IPS DF 19.7 (cell line): Measurements from ENCODE around the gene IGFBPL1.
"Not testable (repeated sequence)": the region's sequence is repeated elsewhere in the genome, so short reads cannot be mapped to it uniquely, and the experiment has no call there.

ENCODE experiments used
- DNase-seq: peaks from one replicate; pipeline ENCODE4 v3.0.0-alpha.2; 2013; ENCODE audit warnings: low read depth, low spot score

Gene IGFBPL1, protein sequence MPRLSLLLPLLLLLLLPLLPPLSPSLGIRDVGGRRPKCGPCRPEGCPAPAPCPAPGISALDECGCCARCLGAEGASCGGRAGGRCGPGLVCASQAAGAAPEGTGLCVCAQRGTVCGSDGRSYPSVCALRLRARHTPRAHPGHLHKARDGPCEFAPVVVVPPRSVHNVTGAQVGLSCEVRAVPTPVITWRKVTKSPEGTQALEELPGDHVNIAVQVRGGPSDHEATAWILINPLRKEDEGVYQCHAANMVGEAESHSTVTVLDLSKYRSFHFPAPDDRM

DNA sequence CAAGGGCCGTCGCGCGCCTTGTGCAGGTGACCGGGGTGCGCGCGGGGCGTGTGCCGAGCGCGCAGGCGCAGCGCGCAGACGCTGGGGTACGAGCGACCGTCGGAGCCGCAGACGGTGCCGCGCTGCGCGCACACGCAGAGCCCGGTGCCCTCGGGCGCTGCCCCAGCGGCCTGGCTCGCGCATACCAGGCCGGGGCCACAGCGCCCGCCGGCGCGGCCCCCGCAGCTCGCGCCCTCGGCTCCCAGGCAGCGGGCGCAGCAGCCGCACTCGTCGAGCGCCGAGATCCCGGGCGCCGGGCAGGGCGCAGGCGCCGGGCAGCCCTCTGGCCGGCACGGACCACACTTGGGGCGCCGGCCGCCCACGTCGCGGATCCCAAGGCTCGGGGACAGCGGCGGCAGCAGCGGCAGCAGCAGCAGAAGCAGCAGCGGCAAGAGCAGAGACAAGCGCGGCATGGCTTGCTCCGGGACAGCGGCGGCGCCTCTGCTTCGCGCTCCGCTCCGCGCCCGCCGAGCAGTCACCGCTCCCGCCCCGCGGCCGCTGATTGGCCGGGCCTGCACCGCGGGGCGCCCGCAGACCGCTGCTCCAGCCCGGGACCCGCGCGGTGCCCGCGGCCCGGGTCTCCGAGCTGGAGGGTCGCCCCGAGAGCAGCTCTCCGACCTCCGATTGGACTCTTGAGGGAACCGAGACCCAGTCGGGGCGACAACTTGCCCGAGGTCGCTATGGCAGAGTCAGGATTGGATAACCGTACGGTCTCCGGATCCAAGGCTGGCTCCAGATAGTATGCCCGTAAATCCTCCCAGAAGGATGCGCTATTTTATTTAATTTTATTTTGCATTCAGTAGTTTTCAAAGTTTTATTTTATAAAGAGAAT, at the start of gene IGFBPL1:
TSS of gene IGFBPL1 (minus strand) at position 482 of the 871 bp plus-strand sequence. CDS start at position 452, 30 bp downstream.
- DNase-seq, result no peak

DNA sequence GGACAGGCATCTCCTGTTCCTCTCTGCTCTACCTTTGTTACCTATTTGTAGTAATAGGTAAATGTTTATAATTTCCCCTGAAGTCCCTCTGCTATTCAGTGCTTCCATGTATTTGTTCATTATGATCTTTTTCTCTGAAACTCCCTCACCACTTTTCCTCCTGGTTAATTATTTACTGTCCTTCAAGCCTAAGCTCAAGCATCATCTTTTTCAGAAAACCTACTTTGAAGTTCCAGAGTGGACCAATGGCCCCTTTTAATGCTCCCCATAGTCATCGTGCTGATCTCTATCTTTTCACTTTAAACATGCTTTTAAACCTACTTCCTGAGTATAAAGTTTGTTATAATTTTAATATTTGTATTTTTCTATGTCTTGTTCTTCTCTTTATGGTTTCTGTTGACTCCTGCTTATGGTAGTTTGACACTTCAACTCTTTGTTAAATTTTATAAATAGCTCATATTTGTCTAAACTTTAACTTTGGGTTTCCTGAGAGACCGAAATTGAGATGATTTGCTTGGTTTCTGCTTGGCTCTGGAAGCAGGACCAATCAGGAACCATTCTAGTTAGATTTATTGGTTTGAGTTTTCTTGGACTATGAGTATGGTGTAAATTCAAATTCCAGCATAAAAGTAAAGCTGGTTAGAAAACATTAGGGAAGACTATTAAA, 48.5 kb upstream of the IGFBPL1 start:
- DNase-seq, result not testable (repeated sequence)

DNA sequence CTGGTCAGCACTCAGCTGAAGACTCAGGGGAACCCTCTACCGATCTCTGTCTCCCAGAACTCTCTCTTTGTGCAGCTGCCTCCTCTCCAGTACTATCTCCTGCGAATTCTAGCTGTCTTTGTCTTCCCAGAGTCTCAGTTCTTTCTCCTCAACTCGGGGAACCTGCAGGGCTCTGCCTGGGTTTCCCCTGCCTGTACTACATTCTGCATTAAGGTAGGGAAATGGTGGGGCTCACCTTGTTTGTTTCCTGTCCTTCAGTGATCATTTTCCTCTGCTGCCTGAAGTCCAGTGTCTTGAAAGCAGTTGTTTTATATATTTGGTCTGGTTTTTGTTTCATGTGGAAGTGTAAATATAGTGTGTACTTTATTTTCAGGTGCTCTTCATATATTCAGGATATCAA, 43.1 kb upstream of the IGFBPL1 start:
- DNase-seq, result no peak

GRCh38 chr9:38453835-38454234, 29.6 kb upstream of the IGFBPL1 start:
- no peak for DNase-seq

- DNase-seq, result no peak
Observed at GRCh38 chr9:38451162-38451561, 26.9 kb upstream of the IGFBPL1 start.

DNA sequence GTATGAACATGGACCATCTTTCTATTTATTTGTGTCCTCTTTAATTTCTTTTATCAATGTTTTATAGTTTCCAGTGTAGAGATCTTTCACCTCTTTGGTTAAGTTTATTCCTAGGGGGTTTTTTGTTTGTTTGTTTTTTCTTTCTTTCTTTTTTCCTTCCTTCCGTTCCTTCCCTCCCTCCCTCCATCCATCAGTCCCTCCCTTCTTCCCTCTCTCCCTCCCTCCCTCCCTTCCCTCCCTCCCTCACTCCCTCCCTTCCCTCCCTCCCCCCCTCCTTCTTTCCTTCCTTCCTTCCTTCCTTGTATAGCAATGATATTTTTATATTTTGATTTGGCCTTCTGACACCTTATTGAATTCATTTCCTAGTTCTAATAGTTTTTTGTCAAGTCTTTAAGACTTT, 23.4 kb upstream of the IGFBPL1 start:
- DNase-seq, result no peak

DNA sequence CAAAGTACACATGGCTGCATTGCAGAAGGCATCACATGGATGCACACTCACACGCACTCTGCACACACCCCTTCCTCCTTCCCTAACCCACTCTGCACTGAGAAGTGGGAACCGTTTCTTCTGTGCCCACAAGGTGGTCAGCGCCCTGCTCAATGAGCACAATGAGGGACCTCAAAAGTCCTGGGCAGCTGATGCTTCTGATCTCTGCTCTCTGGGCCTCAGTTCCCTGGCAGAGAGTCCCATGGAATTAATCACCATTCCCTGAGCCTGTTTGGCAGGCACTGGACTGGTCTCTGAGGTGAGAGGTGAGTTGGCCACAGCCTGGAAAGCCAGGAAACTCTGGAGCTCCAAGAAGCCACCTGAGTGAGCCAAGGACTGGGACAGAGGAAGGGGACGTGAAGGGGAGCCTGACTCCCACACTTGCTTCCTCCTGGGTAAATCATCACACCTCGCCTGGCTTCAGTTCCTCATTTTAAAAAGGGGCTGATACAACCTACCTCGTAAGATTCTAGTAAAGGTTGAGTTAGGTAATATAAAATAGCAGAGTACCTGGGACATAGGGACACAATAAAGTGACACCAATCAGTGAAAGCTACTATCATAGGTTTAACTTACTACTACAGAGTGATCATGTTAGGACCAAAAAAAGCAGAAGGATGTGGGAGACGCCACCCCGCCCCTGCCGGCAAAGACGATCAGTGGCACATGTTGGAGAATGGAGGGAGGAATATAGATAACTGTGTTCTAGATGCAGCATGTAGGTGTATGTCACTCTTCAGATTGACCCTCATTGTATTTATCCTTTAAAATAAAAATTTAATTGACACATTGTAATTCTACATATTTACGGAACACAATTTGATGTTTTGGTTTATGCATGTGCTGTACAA, 21.1 kb upstream of the IGFBPL1 start:
- no peak for DNase-seq

DNA sequence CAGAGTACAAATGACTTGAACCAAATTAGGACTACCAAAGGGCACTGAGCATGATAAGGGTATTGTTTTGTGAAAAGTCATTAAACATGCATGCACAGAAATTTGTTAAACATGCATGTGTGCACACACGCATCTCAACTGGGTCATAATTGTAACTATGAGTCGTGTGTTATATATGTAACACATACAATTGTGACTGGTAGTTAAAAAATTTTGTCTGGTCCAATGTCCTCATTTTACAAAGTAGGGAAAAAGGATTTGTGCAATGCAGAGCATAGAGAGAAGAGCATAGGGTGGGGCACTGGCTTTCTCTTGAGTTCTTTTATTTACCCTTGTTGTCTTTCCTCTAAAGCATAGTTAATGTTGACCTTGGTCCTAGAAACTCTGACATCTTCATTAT, 19.3 kb upstream of the IGFBPL1 start:
- DNase-seq, result no peak

DNA sequence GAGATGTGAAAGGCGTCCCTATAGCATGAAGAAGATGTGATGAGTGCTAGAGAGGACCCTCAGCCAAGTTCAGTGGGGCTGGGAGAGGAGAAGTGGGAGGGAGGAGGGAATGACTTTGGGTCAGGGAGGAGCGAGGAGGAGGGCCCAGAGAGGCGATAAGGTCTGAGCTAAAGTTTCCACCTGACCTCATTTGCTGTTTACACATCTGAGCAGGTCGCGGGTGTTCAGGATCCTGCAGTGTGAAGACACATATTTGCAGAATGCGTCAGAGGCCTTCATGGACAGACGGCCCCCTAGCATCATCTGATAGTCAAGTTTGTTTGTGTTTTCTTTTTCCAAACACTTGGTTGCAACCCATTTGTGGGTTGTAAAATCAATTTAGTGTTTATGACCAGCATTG, 18.9 kb upstream of the IGFBPL1 start:
- DNase-seq, result no peak

- DNase-seq, result no peak
Observed at GRCh38 chr9:38442473-38443096, 18.3 kb upstream of the IGFBPL1 start.

DNA sequence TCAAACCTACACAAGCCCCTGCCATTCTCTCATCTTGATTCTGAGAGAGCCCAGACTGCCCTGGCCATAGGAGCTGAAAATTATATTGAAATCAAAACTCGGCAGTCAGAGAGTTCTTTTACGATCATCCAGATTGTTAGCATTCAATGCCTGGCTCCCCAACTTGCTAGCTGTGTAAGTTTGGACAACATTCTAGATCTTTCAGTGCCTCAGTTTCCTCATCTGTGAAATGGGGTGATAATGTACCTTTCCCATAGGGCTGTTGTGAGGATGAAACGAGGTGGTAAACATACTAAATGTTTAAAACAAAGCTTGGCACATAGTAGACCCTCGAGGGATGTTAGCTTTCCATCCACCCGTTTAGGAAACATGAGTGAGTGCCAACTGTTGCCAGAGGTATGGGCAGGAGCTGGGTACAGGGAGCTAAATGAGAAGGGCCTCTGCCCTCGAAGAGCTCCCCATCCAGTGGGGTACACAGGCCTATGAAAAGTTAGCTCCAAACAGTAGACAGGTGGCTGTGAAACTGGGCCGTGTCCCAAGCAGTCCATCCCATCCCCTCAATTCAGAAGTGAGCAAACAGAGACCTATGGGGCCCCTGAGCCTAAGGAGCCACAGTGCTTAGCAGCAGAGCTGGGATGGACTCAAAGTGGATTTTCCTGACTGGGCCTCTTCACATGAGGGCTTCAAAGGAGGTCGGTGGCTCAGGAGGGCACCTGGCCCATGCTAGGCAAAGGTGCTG, 17.3 kb upstream of the IGFBPL1 start:
- DNase-seq, result no peak

DNA sequence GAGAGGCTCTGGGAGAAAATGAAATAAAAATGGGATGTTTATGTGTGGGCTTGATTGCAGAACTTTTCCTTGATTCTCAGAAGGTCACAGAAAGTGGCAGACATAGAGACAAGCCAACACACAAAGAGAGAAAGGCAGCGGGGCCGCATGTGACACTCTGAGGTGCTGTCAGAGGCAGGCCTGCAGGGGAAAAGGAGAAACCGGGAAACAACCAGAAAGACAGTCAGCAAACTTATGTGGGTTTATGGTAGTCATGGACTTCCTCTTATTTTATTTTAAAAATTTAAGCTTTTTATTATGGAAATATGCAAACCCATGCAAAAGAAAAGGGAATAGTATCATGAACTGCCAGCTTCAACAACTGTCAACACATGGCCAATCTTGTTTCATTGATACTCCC, 16.3 kb upstream of the IGFBPL1 start:
- DNase-seq, result no peak

GRCh38 chr9:38439916-38440301, 15.7 kb upstream of the IGFBPL1 start:
- DNase-seq, result no peak

GRCh38 chr9:38439291-38439915, 15.1 kb upstream of the IGFBPL1 start:
- no peak for DNase-seq

DNA sequence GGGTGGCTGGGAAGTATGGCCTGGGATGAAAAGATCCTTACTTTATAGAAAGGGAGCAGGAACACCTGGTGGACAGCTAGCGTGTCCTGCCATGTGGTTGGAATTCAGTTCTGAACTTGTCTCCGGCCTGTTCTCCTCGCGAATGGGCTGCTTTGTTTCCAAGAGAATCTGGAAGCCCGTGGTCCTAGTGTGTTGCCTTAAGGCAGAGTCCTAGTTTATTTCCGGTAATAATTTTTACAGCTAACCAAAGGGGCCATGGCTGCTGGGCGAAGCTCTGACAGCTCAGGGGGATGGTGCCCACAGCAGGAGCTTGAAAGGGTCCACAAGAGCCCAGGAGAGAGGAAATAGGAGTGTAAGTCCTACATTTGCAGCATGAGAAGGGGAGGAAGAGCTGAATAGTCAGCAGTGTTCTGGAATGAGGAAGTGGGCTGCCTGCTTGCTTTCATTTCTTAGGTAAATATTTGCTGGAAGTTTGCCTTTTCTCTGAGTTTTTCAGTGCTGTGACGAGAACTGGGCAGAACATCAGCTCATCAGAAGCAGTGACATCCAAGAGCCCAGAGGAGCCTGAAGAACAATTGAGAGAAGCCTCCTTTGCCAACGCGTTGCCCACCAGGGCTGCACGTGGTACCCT, 13.1 kb upstream of the IGFBPL1 start:
- DNase-seq, result no peak

- DNase-seq, result no peak
Observed at GRCh38 chr9:38436708-38437107, 12.5 kb upstream of the IGFBPL1 start.

GRCh38 chr9:38435521-38435920, 11.3 kb upstream of the IGFBPL1 start:
- no peak for DNase-seq

- no peak for DNase-seq
Observed at GRCh38 chr9:38434853-38435252, 10.6 kb upstream of the IGFBPL1 start.

DNA sequence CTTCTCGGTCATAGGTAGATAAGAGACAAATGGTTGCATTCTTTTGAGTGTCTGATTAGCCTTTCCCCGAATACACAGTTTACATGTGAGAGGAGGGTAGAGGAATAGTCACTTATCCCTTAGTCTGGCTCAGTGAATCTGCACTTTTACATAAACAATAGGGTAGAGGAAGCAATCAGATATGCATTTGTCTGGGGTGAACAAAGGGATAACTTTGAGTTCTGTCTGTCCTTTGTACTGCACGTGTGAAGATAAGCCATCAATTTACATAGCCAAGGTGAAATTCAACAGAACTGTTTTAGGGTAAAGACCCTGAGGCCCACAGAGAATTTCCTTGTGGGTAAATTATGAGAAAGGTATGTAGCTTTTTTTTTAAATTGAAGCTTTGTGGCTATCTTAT, 10.1 kb upstream of the IGFBPL1 start:
- DNase-seq, result no peak
